Body of pancreas (tissue), 4 donors: ENCODE measurements around the gene MOSPD3. TPM values are rescaled to one million over a fixed set of nuclear protein-coding genes. Genes with fewer than 3 reads are reported as not detected.

Source experiments
- ATAC-seq: fragments of 150-250 bp; one replicate; pipeline ENCODE4 v1.9.1; 2016
- DNase-seq, 4 donors: peaks; one replicate each; pipeline ENCODE4 v3.0.0-alpha.2; 2019
- H3K27ac ChIP-seq, 4 donors: fragments of 200-600 bp; sonication (generic); 1 replicate in 3 of 4; 2 replicates in 1 of 4; pipeline versions ENCODE4 v1.5.1 to v1.6.1; 2016 to 2019; ENCODE audit warnings: mild to moderate bottlenecking in 1 of 4, mixed read lengths in 1 of 4, moderate library complexity in 1 of 4
- H3K27me3 ChIP-seq, 2 donors: fragments of 200-600 bp; sonication (generic); one replicate each; pipeline ENCODE4 v1.6.0; 2016; ENCODE audit warnings: mild to moderate bottlenecking in 1 of 2
- H3K36me3 ChIP-seq, 2 donors: fragments of 200-600 bp; sonication (generic); replicated peaks in 1 of 2; 2 replicates each; pipeline ENCODE4 v1.5.1; 2016; ENCODE audit warnings: low read depth in 2 of 2; ENCODE audit not compliant: insufficient read depth in 1 of 2
- H3K4me1 ChIP-seq: fragments of 200-600 bp; sonication (generic); one replicate; pipeline ENCODE4 v1.6.0; 2016
- H3K4me3 ChIP-seq, 2 donors: fragments of 200-600 bp; sonication (generic); 1 replicate in 1 of 2; 2 replicates in 1 of 2; pipeline ENCODE4 v1.5.1; 2016 to 2019
- H3K9me3 ChIP-seq, 3 donors: fragments of 200-600 bp; sonication (generic); 1 replicate in 2 of 3; 2 replicates in 1 of 3; pipeline ENCODE4 v1.5.1; 2016
- CTCF ChIP-seq, 7 experiments: fragments of 450-650 bp in 4 of 7; fragments of 200-600 bp in 3 of 7; sonication (generic) in 3 of 7; IDR thresholded peaks; one replicate each; pipeline ENCODE4 v1.5.1; 2016 to 2019; ENCODE audit warnings: antibody characterized with exemption in 7 of 7
- POLR2A ChIP-seq, 3 donors: fragments of 450-650 bp; IDR thresholded peaks; one replicate each; pipeline ENCODE4 v1.6.1; 2016; ENCODE audit warnings: antibody characterized with exemption in 3 of 3, mild to moderate bottlenecking in 2 of 3
- WGBS, 2 donors: methylation state at CpG; one replicate each; pipeline ENCODE4 v1.1.5; 2017; 5-methylcytosine and 5-hydroxymethylcytosine counted together
- intact Hi-C: fragments of 100-400 bp; cut with DNase I; formaldehyde crosslinking; loops from one replicate; pipeline ENCODE4 v1.15.1; 2023
- total RNA-seq, 2 donors: library from RNA; depleted of rRNA; stranded (reverse); fragments of >200 nt; gene quantifications; one replicate each; pipeline ENCODE4 v1.1.0, GENCODE V29; 2016

MOSPD3 gene
- total RNA-seq, 2 donors from 2014 or later = 6.9 to 8.6 TPM

GRCh38 chr7:100621554-100621953 is 9.2 kb downstream of the MOSPD3 start:
- WGBS, 2 donors = 45 to 65% methylated on average over 8 of the region's 8 CpGs
- H3K9me3 ChIP-seq = no peaks in the 10 kb centered on the region
- ATAC-seq (no peak), DNase-seq (peak in 2 of 4 donors; percentile 19 to 53)
- no peaks in the 10 kb centered on the region for H3K4me1 ChIP-seq
- no peak overlapping the region for H3K27ac ChIP-seq
- no peaks in the 10 kb centered on the region for H3K36me3 ChIP-seq
- intact Hi-C loops = no loop called here
- no peaks in the 10 kb centered on the region for H3K27me3 ChIP-seq
- H3K4me3 ChIP-seq = no peak overlapping the region
- TF ChIP-seq POLR2A (IDR thresholded peaks at IDR 0.05) = no peak
- no peak for TF ChIP-seq CTCF (IDR thresholded peaks at IDR 0.05)

- no peak overlapping the region for H3K4me3 ChIP-seq
- WGBS, 2 donors = 82 to 86% methylated on average over 15 of the region's 15 CpGs
- peaks cover 3% of the 10 kb centered on the region for H3K4me1 ChIP-seq
- H3K9me3 ChIP-seq = no peaks in the 10 kb centered on the region
- TF ChIP-seq POLR2A (IDR thresholded peaks at IDR 0.05) (no peak), CTCF (IDR thresholded peaks at IDR 0.05) (no peak)
- no peaks in the 10 kb centered on the region for H3K27me3 ChIP-seq
- ATAC-seq (no peak), DNase-seq (no peak)
- no peak overlapping the region for H3K27ac ChIP-seq
- intact Hi-C loops = no loop called here
- H3K36me3 ChIP-seq = no peaks in the 10 kb centered on the region
These were observed 11.8 kb downstream of the MOSPD3 start for GRCh38 chr7:100623951-100624824.

GRCh38 chr7:100626055-100626454 is 13.7 kb downstream of the MOSPD3 start:
- ATAC-seq (no peak), DNase-seq (no peak)
- Histone ChIP-seq H3K4me1 (peaks cover 3% of the 10 kb centered on the region), H3K36me3 (no peaks in the 10 kb centered on the region), H3K9me3 (no peaks in the 10 kb centered on the region), H3K4me3 (no peak overlapping the region), H3K27ac (no peak overlapping the region), H3K27me3 (no peaks in the 10 kb centered on the region)
- WGBS, 2 donors = 33 to 55% methylated on average over 3 of the region's 3 CpGs
- TF ChIP-seq CTCF (IDR thresholded peaks at IDR 0.05) (no peak), POLR2A (IDR thresholded peaks at IDR 0.05) (no peak)
- intact Hi-C loops = no loop called here

GRCh38 chr7:100626530-100627237 is 14.3 kb downstream of the MOSPD3 start:
- intact Hi-C loops = no loop called here
- Histone ChIP-seq H3K9me3 (no peaks in the 10 kb centered on the region), H3K36me3 (no peaks in the 10 kb centered on the region), H3K4me3 (no peak overlapping the region), H3K4me1 (peaks cover 3% of the 10 kb centered on the region), H3K27ac (no peak overlapping the region), H3K27me3 (no peaks in the 10 kb centered on the region)
- DNase-seq = peak; percentile 59 to 80 (median 73)
- no peak for TF ChIP-seq POLR2A (IDR thresholded peaks at IDR 0.05)
- no peak for TF ChIP-seq CTCF (IDR thresholded peaks at IDR 0.05)
- peak; percentile 86 for ATAC-seq
- 23 to 40% methylated on average over 11 to 32 of the region's 37 CpGs for WGBS, 2 donors
